KMS-11 (cell line): ENCODE data around the gene HTRA1.

Experiments
- H2AFZ ChIP-seq: fragments of 200-600 bp; sonication (generic); 2 replicates; pipeline ENCODE4 v1.6.1; 2016; ENCODE audit warnings: antibody characterized with exemption, mixed run types, low read depth
- H3K27ac ChIP-seq: fragments of 200-600 bp; sonication (generic); 2 replicates; pipeline ENCODE4 v1.6.1; 2016; ENCODE audit warnings: mild to moderate bottlenecking, mixed run types
- H3K27me3 ChIP-seq: fragments of 200-600 bp; sonication (generic); 2 replicates; pipeline ENCODE4 v1.6.1; 2017; ENCODE audit warnings: mild to moderate bottlenecking, low read depth, mixed run types, moderate library complexity; ENCODE audit not compliant: insufficient read depth
- H3K36me3 ChIP-seq: fragments of 200-600 bp; sonication (generic); 2 replicates; pipeline ENCODE4 v1.6.1; 2017; ENCODE audit warnings: mild to moderate bottlenecking, mixed run types; ENCODE audit not compliant: insufficient read depth
- H3K4me1 ChIP-seq: fragments of 200-600 bp; sonication (generic); 2 replicates; pipeline ENCODE4 v1.6.1; 2016; ENCODE audit warnings: mild to moderate bottlenecking, low read depth, mixed run types; ENCODE audit not compliant: poor library complexity, severe bottlenecking
- H3K4me2 ChIP-seq: fragments of 200-600 bp; sonication (generic); 2 replicates; pipeline ENCODE4 v1.7.0; 2016; ENCODE audit warnings: mild to moderate bottlenecking, mixed run types
- H3K4me3 ChIP-seq: fragments of 200-600 bp; sonication (generic); IDR thresholded peaks from 2 replicates; pipeline ENCODE4 v1.6.1; 2017; ENCODE audit warnings: low read depth, low read length, mixed read lengths; ENCODE audit not compliant: insufficient read depth
- H3K79me2 ChIP-seq: fragments of 200-600 bp; sonication (generic); 2 replicates; pipeline ENCODE4 v1.6.1; 2016; ENCODE audit warnings: low read depth, mixed run types; ENCODE audit not compliant: insufficient read depth
- H3K9ac ChIP-seq: fragments of 200-600 bp; sonication (generic); 2 replicates; pipeline ENCODE4 v1.6.1; 2016; ENCODE audit warnings: mild to moderate bottlenecking, mixed run types
- H4K20me1 ChIP-seq: fragments of 200-600 bp; sonication (generic); 2 replicates; pipeline ENCODE4 v1.6.1; 2016; ENCODE audit warnings: mild to moderate bottlenecking, mixed run types; ENCODE audit not compliant: insufficient read depth
- TF ChIP-seq, protein P1 (sequence below): fragments of 200-600 bp; sonication (generic); conservative IDR thresholded peaks from 2 replicates; pipeline ENCODE4 v1.6.1; 2017; ENCODE audit warnings: low read depth, mild to moderate bottlenecking, antibody characterized with exemption, low read length, moderate library complexity, mixed read lengths

HTRA1 gene

DNA sequence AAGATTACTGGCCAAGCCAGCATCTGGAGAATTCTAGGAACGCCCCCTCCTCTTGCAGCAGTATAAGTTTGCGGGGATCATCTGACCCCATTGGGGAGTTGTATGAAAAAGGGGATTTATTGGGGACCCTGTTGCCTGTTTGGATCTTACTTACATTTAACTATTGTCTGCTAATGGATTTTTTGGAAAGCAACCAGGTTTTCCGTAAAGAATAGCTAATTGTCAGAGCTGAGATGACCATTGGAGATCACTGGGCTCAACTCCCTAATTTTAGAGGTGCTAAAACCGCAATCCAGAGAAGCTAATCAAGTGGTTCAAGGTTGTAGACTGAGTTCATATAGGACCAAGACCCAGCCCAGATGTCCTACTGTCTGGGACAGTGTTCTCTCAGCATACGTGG lies 38.8 kb downstream of the HTRA1 start:
- H3K4me1 ChIP-seq = no peaks in the 10 kb centered on the region
- H3K9ac ChIP-seq = no peak overlapping the region
- H3K27me3 ChIP-seq = no peaks in the 10 kb centered on the region
- no peak overlapping the region for H3K27ac ChIP-seq
- no peak overlapping the region for H3K4me2 ChIP-seq
- H2AFZ ChIP-seq = no peak overlapping the region
- H4K20me1 ChIP-seq = no peaks in the 10 kb centered on the region
- TF ChIP-seq, protein P1, sequence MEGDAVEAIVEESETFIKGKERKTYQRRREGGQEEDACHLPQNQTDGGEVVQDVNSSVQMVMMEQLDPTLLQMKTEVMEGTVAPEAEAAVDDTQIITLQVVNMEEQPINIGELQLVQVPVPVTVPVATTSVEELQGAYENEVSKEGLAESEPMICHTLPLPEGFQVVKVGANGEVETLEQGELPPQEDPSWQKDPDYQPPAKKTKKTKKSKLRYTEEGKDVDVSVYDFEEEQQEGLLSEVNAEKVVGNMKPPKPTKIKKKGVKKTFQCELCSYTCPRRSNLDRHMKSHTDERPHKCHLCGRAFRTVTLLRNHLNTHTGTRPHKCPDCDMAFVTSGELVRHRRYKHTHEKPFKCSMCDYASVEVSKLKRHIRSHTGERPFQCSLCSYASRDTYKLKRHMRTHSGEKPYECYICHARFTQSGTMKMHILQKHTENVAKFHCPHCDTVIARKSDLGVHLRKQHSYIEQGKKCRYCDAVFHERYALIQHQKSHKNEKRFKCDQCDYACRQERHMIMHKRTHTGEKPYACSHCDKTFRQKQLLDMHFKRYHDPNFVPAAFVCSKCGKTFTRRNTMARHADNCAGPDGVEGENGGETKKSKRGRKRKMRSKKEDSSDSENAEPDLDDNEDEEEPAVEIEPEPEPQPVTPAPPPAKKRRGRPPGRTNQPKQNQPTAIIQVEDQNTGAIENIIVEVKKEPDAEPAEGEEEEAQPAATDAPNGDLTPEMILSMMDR = no peak
- no peaks in the 10 kb centered on the region for H3K79me2 ChIP-seq
- no peaks in the 10 kb centered on the region for H3K36me3 ChIP-seq
- no peak overlapping the region for H3K4me3 ChIP-seq

DNA sequence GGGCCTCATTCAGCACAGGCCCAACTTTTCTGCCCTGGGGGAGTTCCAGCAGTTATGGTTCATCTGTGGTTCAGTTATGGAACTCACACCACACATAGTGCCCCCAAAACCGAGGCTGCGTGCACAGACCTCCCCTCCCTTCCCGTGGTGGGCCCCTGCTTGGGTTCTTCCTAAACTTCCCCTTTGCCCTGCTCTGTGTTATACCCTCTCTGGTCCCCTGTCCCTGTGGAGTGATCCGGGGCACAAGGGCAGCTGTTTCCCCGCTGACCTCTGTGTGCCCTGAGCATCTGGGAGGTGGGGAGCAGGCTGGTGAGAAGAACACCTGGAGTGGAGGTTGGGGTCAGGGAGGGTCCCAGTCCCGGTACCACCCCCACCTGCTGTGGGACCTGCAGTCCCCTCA lies 39.4 kb downstream of the HTRA1 start:
- no peaks in the 10 kb centered on the region for H3K36me3 ChIP-seq
- H3K4me2 ChIP-seq = no peak overlapping the region
- H2AFZ ChIP-seq = no peak overlapping the region
- no peaks in the 10 kb centered on the region for H3K79me2 ChIP-seq
- TF ChIP-seq, protein P1 = no peak
- no peaks in the 10 kb centered on the region for H3K27me3 ChIP-seq
- no peak overlapping the region for H3K4me3 ChIP-seq
- no peaks in the 10 kb centered on the region for H4K20me1 ChIP-seq
- no peak overlapping the region for H3K9ac ChIP-seq
- no peaks in the 10 kb centered on the region for H3K4me1 ChIP-seq
- H3K27ac ChIP-seq = no peak overlapping the region

DNA sequence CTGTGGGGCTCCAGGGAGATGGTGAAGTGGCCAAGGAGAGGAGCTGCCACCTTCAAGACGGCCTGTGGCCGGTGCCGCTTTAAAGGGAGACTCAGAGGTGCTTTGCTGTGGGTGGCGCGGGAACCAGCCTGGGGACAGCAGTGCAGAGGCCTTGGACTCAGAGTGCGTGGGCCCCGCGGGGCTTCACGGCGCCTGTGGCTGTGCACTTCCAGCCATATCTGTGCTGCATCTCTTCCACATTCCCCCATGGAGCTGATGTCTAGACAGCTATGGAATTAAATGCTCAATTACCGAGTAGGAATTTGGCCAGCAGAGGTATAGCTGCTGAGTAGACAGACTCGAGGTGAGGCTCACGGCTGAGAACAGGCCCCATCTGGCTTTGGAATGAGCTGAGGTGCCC lies 41.7 kb downstream of the HTRA1 start:
- no peak overlapping the region for H3K27ac ChIP-seq
- no peak overlapping the region for H2AFZ ChIP-seq
- no peaks in the 10 kb centered on the region for H3K4me1 ChIP-seq
- H4K20me1 ChIP-seq = no peaks in the 10 kb centered on the region
- H3K9ac ChIP-seq = no peak overlapping the region
- no peaks in the 10 kb centered on the region for H3K36me3 ChIP-seq
- TF ChIP-seq, protein P1 = no peak
- no peaks in the 10 kb centered on the region for H3K27me3 ChIP-seq
- H3K4me3 ChIP-seq = no peak overlapping the region
- no peaks in the 10 kb centered on the region for H3K79me2 ChIP-seq
- no peak overlapping the region for H3K4me2 ChIP-seq

DNA sequence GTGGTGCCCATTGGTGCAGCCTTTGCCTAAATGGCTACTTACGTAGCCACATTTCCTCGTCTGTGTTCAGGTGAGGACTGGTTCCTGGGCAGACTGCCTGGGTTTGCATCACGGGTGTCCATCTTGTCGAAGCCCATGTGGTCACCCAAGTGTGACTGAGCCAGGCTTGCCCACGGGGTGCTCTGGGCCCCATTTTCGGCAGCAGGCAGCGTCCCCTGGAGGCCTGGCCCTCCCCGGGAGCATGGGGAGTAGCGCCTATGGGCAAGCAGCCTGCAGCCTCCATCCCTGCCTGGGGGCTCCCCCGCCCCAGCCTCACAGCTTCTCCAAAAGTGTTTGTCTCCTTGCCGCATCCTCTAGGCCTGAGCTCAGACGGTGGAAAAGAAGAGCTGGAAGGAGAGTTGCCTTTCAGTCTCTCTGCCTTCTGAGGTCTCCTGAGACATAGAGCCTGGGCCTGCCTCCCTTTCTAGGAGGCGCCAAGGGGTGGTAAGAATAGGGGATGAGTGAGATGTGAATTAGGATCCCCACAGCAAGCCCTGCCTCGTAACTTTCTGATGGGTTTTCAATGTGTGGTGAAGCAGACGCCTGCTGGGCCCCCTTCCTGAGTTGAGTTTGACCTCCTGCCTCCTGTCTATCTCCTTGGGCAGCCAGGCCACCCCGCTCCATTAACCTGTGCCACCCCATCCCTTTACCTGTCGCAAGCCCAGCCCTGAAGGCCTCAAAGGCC lies 42.7 kb downstream of the HTRA1 start:
- Histone ChIP-seq H3K27me3 (no peaks in the 10 kb centered on the region), H3K4me1 (no peaks in the 10 kb centered on the region), H3K4me3 (no peak overlapping the region), H3K9ac (no peak overlapping the region), H3K36me3 (no peaks in the 10 kb centered on the region), H3K4me2 (no peak overlapping the region), H4K20me1 (no peaks in the 10 kb centered on the region), H3K27ac (no peak overlapping the region), H2AFZ (no peak overlapping the region), H3K79me2 (no peaks in the 10 kb centered on the region)
- TF ChIP-seq, protein P1 = no peak
